Activated CD4-positive, alpha-beta T cell treated with anti-CD3 and anti-CD28 coated beads for 1 hour (primary cell): ENCODE data around the gene LARP6.

Source experiments
- DNase-seq: peaks from one replicate; pipeline ENCODE4 v3.0.0-alpha.2; 2020

LARP6 gene

GRCh38 chr15:70793694-70794093, 60.3 kb downstream of the LARP6 start:
- DNase-seq, result no peak

- no peak for DNase-seq
Observed at GRCh38 chr15:70792171-70792573, 61.8 kb downstream of the LARP6 start.

GRCh38 chr15:70791259-70791658, 62.7 kb downstream of the LARP6 start:
- no peak for DNase-seq

GRCh38 chr15:70789213-70789612, 64.7 kb downstream of the LARP6 start:
- DNase-seq, result no peak

- no peak for DNase-seq
Observed at GRCh38 chr15:70788114-70789049, 65.6 kb downstream of the LARP6 start.

- DNase-seq, result no peak
Observed at GRCh38 chr15:70786996-70787395, 67.0 kb downstream of the LARP6 start.

GRCh38 chr15:70783610-70784022, 70.3 kb downstream of the LARP6 start:
- no peak for DNase-seq

- no peak for DNase-seq
Observed at GRCh38 chr15:70783041-70783440, 70.9 kb downstream of the LARP6 start.

- DNase-seq, result no peak
Observed at GRCh38 chr15:70781236-70781635, 72.7 kb downstream of the LARP6 start.
